Muscle layer of duodenum (tissue), 2 donors: ENCODE results near the gene TMEM101.
"Not testable (repeated sequence)": the region's sequence is repeated elsewhere in the genome, so short reads cannot be mapped to it uniquely, and the experiment has no call there.

Experiments used
- H3K27ac ChIP-seq: one replicate; pipeline ENCODE4 v1.7.0; 2013; ENCODE audit warnings: mild to moderate bottlenecking, low read length
- H3K27me3 ChIP-seq: one replicate; pipeline ENCODE4 v1.7.0; 2013; ENCODE audit warnings: low read depth, mild to moderate bottlenecking, control low read depth, low read length
- H3K36me3 ChIP-seq, 2 donors: one replicate each; pipeline ENCODE4 v1.7.0; 2013; ENCODE audit warnings: low read length in 2 of 2, control low read depth in 1 of 2, mild to moderate bottlenecking in 1 of 2; ENCODE audit not compliant: insufficient read depth in 2 of 2, control insufficient read depth in 1 of 2
- H3K4me1 ChIP-seq, 2 donors: one replicate each; pipeline ENCODE4 v1.7.0; 2013; ENCODE audit warnings: low read length in 2 of 2, mild to moderate bottlenecking in 2 of 2, control low read depth in 1 of 2, moderate library complexity in 1 of 2; ENCODE audit not compliant: insufficient read depth in 2 of 2, control insufficient read depth in 1 of 2
- H3K4me3 ChIP-seq, 2 donors: one replicate each; pipeline ENCODE4 v1.7.0; 2013; ENCODE audit warnings: low read length in 2 of 2, low read depth in 1 of 2, mild to moderate bottlenecking in 1 of 2
- H3K9me3 ChIP-seq, 2 donors: one replicate each; pipeline ENCODE4 v1.7.0; 2013; ENCODE audit warnings: low read length in 2 of 2, control low read depth in 1 of 2, mild to moderate bottlenecking in 1 of 2; ENCODE audit not compliant: control insufficient read depth in 1 of 2
- donor health status: healthy.

TMEM101 gene

DNA sequence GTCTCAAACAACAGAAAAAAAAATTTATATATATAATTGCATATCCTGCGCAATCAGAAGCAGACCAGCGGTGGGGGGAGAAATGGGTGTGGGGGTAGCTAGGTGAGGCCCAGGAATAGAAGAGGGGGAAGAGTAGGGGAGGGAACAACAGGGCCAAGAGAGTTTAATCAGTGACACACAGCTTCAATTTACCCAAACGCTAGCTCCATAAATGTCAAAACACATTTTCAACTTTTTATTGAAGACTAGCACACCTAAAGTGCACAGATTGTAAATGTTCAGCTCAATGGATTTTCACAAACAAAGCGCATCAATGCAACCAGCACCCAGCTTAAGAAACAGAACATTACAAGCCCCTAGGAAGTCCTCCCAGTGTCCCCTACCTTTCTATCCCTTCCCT is 35.1 kb downstream of the TMEM101 start:
- H3K4me1 ChIP-seq: peaks cover 0 to 9% of the 10 kb centered on the region in 2 donors
- no peaks in the 10 kb centered on the region for H3K9me3 ChIP-seq
- H3K27ac ChIP-seq: no peak overlapping the region
- no peak overlapping the region for H3K4me3 ChIP-seq
- peaks cover 21% of the 10 kb centered on the region for H3K27me3 ChIP-seq
- no peaks in the 10 kb centered on the region for H3K36me3 ChIP-seq

DNA sequence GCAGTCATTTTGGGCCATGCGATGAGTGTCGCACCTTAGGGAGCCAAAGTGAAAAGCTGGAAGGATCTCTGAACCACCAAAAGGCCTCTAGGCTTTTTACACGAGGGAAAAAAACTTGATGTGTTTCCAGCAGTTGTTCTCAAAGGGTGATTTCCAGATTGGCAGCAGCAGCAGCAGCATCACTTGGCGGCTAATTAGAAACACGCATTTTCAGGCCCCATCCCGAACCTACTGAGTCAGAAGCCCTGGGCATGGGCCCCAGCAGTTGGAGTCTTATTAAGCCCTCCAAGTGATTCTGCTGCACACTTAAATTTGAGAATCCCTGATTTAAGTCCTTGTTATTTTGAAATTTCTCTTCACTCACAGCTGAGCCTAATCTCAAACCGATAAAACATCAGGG is 35.8 kb downstream of the TMEM101 start:
- no peak overlapping the region for H3K4me3 ChIP-seq
- peaks cover 0 to 7% of the 10 kb centered on the region in 2 donors for H3K4me1 ChIP-seq
- H3K27ac ChIP-seq: no peak overlapping the region
- no peaks in the 10 kb centered on the region for H3K36me3 ChIP-seq
- no peaks in the 10 kb centered on the region for H3K9me3 ChIP-seq
- peaks cover 23% of the 10 kb centered on the region for H3K27me3 ChIP-seq

DNA sequence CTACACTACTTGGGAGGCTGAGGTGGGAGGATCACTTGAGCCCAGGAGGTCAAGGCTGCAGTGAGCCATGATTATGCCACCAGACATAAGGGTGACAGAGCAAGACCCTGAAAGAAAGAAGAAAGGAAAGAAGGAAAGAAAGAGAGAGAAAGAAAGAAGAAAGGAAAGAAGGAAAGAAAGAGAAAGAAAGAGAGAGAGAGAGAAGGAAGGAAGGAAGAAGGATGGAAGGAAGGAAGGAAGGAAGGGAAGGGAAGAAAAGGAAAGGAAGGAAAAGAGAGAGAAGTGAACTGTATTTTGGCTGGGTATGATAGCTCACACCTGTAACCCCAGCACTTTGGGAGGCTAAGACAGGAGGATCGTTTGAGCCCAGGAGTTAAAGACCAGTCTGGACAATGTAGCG is 36.7 kb downstream of the TMEM101 start:
- Histone ChIP-seq H3K36me3 (no peaks in the 10 kb centered on the region), H3K4me3 (no peak overlapping the region), H3K4me1 (no peaks in the 10 kb centered on the region), H3K27ac (no peak overlapping the region), H3K9me3 (no peaks in the 10 kb centered on the region), H3K27me3 (peaks cover 22% of the 10 kb centered on the region)

GRCh38 chr17:43976963-43977837 is 37.6 kb downstream of the TMEM101 start:
- Histone ChIP-seq H3K9me3 (no peaks in the 10 kb centered on the region), H3K36me3 (no peaks in the 10 kb centered on the region), H3K4me1 (no peaks in the 10 kb centered on the region), H3K27me3 (peaks cover 13% of the 10 kb centered on the region), H3K27ac (no peak overlapping the region), H3K4me3 (no peak overlapping the region)

DNA sequence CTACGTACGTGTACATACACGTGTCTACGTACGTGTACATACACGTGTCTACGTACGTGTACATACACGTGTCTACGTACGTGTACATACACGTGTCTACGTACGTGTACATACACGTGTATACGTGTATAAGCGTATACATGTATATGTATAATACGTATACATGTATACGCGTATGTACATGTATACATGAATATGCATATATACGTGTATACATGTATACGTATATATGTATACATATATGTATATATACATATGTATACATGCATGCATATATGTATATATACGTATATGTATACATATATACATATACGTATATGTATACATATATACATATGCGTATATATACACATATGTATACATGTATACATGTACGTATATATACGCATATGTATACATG is 38.9 kb downstream of the TMEM101 start:
- no peaks in the 10 kb centered on the region for H3K4me1 ChIP-seq
- peaks cover 8% of the 10 kb centered on the region for H3K27me3 ChIP-seq
- no peak overlapping the region for H3K4me3 ChIP-seq
- no peak overlapping the region for H3K27ac ChIP-seq
- H3K36me3 ChIP-seq: no peaks in the 10 kb centered on the region
- H3K9me3 ChIP-seq: no peaks in the 10 kb centered on the region

- Histone ChIP-seq H3K4me3 (no peak overlapping the region), H3K27ac (no peak overlapping the region), H3K27me3 (peaks cover 6% of the 10 kb centered on the region), H3K36me3 (no peaks in the 10 kb centered on the region), H3K9me3 (no peaks in the 10 kb centered on the region), H3K4me1 (no peaks in the 10 kb centered on the region)
Measured at GRCh38 chr17:43974382-43975266, 40.1 kb downstream of the TMEM101 start.

DNA sequence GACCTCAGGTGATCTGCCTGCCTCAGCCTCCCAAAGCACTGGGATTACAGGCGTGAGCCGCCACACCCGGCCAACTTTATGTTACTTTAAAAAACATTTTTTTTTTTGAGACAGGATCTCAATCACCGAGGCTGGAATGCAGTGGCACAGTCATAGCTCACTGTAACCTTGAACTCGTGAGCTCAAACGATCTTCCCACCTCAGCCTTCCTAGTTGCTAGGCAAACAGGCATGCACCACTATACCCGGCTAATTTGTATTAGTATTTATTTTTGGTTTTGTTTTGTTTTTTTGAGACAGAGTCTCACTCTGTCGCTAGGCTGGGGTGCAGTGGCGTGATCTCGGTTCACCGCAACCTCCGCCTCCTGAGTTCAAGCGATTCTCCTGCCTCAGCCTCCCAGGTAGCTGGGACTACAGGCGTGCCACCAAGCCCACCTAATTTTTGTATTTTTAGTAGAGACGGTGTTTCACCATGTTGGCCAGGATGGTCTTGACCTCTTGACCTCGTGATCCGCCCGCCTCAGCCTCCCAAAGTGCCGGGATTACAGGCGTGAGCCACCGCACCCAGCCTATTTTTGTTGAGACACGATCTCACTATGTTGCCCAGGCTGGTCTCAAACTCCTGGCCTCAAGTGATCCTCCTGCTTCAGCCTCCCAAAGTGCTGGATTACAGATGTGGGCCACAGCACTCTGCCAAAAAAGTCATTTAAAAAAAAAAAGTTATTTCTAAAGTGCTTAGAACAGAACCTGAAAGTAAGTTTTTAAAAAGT is 42.1 kb downstream of the TMEM101 start:
- not testable (repeated sequence) for H3K27ac ChIP-seq, H3K9me3 ChIP-seq, H3K36me3 ChIP-seq, H3K4me1 ChIP-seq, H3K4me3 ChIP-seq, H3K27me3 ChIP-seq

DNA sequence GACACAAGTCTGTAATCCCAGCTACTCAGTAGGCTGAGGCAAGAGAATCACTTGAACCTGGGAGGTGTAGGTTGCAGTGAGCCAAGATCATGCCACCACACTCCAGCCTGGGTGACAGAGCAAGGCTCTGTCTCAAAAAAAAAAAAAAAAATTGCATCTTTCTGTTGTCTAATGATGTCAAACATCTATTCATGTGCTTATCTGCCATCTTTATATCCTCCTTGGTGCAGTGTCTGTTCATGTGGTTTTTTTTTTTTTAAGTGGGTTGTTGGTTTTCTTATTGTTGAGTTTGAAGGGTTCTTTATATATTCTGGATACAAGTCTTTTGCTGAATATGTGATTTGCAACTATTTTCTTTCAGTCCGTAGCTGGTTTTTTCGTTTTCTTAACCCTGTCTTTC is 43.3 kb downstream of the TMEM101 start:
- H3K27me3 ChIP-seq, H3K9me3 ChIP-seq: not testable (repeated sequence)

GRCh38 chr17:43970366-43970765 is 44.4 kb downstream of the TMEM101 start:
- Histone ChIP-seq H3K36me3 (no peaks in the 10 kb centered on the region), H3K27me3 (peaks cover 6% of the 10 kb centered on the region), H3K27ac (no peak overlapping the region), H3K9me3 (no peaks in the 10 kb centered on the region), H3K4me1 (no peaks in the 10 kb centered on the region), H3K4me3 (no peak overlapping the region)

More for the DNA sequence above, 43.3 kb downstream of the TMEM101 start:
- not testable (repeated sequence) for H3K27ac ChIP-seq, H3K36me3 ChIP-seq, H3K4me1 ChIP-seq, H3K4me3 ChIP-seq

DNA sequence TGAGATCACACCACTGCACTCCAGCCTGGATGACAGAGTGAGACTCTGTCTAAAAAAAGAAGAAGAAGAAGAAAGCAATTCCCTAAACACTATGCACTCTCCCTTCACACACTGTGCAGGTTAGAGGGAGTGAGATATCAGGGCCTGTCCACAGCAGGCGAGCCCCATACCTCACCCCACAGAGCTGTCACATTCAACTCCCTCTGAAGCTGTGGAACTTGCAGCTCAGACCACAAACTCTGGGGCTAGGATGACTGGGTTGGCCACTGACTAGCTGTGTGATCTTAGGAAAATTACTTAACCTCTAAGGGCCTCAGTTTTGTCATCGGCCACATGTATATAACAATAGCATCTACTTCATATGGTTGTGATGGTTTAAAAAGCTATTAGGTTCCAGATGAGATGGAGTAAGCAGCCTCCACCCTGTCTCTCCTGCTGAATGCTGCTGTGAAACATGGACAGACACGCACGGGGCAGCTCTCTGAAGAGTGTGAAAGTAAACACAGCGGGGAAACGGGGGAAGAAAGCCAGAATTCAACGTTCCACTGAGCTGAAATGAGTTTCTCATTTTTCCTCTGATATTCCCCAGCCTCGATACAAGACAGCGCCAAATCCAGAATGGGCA is 47.4 kb downstream of the TMEM101 start:
- Histone ChIP-seq H3K4me3 (no peak overlapping the region), H3K9me3 (no peaks in the 10 kb centered on the region), H3K36me3 (no peaks in the 10 kb centered on the region), H3K27ac (no peak overlapping the region), H3K27me3 (no peaks in the 10 kb centered on the region), H3K4me1 (no peaks in the 10 kb centered on the region)
